ENCODE data around the gene SGPL1.

Gene SGPL1

DNA sequence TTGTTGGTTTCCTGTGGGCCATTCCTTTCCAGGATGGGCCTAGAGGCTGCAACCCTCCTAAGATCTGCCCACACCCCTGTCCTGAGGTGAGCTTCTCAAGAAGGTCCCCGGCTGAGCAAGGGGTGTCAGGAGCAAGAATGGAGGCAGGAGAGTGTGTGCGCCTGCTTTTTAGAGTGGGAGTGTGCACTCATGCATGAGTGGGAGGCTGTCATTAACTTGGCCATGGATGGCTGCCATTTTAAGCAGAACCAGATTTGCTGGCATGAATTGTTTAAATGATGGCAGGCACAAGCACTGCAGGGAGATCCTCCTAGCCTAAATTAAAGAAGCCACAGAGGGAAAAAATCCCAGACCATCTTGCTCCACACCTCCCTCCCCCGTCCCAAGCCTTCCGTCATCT lies 2.9 kb upstream of the SGPL1 start:
- no peak for DNase-seq

- DNase-seq = no peak
Observed at GRCh38 chr10:70814126-70814525, 1.6 kb upstream of the SGPL1 start.

DNA sequence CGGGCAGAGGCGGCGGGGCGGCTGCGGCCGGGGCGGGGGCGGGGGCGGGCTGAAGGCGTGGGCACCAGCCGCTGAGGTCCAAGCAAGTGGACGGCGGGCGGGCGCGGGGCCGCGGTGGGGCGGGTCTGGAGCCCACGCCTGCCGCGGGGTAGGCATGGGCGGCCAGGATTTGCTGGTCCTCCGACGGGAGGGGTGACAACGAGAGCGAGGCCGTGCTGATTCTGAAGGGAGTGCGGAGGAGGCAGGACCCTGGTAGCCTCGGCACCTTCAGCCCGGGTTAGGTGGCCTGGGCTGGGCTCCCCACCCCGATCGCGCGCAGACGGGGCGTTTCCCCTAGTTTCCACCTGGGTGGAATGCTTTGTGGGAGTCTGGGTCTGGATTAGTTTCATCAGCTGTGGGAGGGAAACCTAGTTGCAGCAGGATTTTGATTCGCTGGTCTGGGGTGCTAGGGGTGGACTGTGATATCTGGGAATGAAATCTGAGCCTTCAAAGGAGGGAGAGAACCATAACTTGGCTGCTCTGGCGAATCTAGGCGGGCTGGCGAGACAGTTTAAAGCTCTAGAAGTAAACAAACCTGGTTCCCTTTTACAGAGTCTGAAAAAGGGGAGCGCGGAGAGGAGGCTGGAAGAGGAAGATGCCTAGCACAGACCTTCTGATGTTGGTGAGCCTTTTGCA lies 609 bp downstream of the SGPL1 start:
- DNase-seq = peak; percentile 92

DNA sequence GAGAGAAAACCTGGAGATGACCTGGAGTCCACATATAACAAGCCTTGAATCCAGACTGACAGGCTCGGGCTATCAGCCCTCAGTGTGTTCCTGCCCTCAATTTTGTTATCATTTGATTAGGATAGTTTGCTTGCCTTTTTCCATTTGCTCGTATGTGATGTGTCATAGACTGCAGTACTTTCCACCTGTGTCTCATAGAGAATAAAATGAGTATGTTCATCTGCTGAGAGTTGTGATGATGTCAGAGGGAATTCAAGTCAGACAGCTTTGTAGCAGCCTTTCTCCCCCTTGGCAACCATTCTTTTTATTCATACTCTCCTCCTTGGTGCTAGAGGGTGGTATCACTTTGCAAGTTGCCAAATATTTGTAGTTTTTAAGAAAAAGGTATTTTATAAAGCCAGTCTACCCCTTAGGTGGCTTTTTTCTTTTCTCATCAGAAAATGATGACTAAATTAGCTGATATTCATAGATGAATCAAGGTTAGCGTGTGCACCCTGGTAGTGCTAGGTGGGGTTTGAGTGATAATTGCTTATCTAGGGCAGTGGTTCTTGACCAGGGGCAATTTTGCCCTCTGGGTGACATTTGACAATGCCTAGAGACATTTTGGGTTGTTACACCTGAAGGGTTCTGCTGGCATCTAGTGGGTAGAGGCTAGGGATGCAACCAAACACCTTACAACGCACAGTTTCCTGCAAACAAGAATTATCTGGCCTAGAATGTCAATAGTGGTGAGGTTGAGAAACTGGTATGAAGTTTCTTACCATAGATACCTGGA lies 5.4 kb downstream of the SGPL1 start:
- DNase-seq = no peak

DNA sequence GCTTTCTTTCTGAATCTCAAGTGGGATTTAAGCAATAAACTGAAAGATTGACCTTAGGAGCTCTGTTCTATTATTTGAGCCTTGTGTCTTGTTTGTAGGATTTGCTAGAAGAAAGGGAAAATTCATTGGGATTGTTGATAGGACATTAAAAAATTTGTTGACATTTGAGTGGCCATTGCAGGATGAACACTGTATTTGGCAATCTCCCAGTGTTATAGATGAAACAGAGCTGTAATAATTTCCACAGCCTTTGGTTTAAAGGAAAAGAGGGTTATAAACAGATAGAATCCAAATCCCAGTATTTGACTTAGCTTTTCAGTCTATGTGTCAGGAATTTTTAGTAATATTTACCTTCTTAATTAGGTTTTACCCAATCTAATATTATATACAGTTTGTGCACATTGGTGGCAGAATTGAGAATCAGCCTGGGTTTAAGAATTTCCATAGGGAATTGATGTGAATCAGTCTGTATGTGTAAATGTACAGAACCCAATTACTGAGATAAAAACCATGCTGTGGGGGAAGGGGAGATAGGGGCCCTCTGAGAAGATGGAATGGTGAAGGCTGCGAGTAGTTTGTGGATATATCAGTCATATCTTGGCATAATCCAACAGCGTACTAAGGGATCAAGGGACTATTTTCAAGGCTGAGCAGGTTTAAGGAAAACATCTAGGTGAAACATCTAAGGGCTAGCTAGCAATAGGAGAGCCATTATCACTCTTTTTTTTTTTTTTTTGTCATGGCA lies 6.5 kb downstream of the SGPL1 start:
- no peak for DNase-seq

DNA sequence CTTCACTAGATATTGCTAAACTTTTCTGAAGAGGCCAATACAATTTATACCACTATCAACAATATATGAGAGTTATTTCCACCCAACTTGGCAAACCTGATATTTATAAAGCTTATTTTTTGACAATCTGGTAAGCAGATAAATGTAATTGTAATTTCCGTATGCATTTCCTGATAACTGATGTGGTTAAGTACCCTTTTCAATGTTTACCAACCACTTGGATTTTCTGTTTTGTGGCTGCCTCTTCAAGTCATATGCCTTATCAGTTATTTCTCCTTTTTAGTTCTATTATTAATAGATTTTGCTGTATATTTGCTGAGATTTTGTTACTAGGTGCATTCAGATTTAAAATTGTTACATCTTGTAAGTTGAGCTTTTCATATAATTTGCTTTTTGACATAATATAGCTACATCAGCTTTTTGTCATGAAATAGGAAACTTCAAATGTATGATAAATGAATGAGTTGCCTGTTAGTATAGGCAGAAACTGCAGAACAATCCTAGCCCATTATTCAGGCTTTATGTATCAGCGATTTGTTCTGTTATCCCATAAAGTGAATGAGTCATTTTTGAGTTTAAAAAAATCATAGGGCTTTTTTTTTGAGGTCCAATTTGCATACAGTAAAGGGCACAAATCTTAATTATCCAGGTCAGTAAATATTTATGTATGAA lies 11.5 kb downstream of the SGPL1 start:
- peak; percentile 26 for DNase-seq

- no peak for DNase-seq
Observed at GRCh38 chr10:70828923-70829322, 13.2 kb downstream of the SGPL1 start.

- no peak for DNase-seq
Observed at GRCh38 chr10:70829543-70829942, 13.8 kb downstream of the SGPL1 start.

DNA sequence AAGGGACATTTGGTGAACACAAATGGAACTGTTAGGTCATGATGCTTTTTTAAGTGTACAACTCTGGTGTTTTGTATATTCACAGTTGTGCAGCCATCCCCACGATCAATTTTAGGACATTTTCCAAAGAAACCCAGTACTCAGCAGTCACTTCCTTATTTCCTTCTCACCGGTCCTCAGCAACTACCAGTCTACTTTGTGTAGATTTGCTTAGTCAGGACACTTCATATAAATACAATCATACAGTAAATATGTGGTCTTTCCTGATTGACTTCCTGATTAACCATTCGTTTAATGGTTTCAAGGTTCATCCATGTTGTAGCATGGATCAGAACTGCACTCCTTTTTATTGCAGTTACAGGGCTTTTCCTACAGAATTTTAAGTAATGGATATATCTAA lies 14.4 kb downstream of the SGPL1 start:
- DNase-seq = peak; percentile 44

DNA sequence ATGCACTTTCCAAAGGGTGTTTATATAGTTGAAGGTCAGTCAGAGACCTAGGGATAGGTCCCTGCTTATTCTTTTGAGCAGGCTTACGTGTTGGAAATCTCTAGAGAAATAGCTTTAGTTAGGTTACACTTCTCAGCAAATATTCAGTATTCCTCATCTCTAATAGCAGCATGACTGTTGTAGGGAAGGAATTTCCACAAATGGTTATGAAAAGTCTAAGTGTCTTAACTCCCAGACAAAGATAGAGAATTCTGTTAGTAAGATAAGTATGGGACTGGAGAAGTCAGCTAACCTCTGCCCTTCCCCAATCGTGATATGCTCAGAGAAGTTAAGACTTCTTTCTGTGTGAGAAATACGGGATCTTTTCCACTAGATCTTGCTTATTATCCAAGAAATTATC lies 16.5 kb downstream of the SGPL1 start:
- DNase-seq = peak; percentile 29

GRCh38 chr10:70832852-70833528 lies 17.2 kb downstream of the SGPL1 start:
- peak; percentile 95 for DNase-seq

DNA sequence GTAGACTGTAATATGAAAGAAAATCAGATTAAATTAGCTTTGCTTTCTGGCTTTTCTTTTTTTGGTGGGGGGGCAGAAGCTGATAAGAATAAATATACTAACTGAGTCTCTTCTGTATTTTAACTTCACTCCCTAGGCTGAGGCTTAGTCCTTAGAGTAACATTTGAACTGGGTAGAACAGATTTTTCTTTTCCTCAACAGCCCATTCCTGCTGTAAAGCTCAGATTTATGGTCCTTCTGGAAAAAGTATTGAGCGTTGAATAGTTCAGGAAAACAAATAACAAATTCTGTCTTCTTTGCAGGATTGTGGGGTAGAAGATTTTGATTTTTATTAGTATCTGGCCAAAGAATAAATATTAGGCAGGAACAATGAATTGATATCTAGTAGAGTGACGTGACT lies 17.9 kb downstream of the SGPL1 start:
- no peak for DNase-seq

DNA sequence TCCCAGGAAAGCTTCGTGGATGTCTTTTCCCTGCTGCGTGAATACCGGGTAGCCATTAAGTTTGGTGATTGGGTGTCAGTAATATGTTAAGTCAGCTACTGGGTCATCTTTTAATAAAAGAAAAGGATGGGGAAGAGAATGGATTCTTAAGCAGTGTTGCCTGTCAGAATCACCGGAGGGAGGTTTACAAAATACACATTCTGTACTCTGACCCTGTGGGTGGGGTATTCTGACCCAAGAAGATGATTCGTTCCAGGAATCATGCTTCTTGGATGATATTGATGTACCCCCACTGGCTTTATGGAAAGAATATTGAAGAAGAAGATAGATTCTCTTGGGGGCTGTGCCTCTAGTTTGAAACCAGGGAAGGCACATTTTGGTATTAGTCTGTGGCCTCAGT lies 18.3 kb downstream of the SGPL1 start:
- no peak for DNase-seq

- DNase-seq = no peak
Observed at GRCh38 chr10:70834441-70835151, 18.8 kb downstream of the SGPL1 start.

GRCh38 chr10:70836319-70836718 lies 20.6 kb downstream of the SGPL1 start:
- DNase-seq = no peak

DNA sequence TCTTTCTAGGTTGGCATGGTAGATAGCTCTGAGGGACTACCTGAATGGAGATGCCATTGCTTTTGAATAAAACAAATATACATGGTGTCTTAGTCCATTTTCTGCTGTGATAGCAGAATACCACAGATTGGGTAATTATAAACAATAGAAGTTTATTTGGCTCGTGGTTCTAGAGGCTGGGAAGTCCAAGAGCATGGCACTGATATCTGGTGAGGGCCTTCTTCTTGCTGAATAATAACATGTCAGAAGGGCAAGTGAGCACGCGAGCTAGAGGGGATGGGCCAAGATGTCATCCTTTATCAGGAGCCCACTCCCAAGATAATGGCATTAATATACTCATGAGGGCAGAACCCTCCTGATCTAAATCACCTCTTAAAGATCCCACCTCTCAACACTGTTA lies 21.9 kb downstream of the SGPL1 start:
- no peak for DNase-seq

DNA sequence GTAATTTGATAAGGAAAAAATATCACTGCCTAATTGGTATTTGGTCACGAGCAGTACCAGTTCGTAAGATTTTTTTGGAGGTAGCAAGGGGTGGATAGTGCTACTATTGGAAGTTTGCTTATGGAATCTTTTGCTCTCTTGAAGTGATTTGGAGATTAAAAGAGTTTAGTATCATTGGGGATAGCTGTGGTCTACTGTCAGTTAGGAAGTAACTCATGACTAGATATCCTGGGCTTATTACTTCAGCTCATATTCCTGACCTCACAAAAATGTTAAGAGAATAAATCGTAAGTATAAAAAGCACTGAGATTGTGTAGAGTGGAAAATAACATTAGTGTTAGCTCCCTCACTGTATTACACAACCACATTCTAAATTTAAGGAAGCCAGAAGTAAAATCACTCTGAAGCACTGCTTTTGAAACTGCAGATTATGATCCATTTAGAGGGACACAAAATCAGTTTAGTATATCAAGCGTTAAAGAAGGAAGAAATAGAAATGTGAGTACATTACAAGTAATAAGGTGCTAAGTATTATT lies 22.6 kb downstream of the SGPL1 start:
- DNase-seq = no peak

GRCh38 chr10:70840836-70841235 lies 25.1 kb downstream of the SGPL1 start:
- DNase-seq = no peak

DNA sequence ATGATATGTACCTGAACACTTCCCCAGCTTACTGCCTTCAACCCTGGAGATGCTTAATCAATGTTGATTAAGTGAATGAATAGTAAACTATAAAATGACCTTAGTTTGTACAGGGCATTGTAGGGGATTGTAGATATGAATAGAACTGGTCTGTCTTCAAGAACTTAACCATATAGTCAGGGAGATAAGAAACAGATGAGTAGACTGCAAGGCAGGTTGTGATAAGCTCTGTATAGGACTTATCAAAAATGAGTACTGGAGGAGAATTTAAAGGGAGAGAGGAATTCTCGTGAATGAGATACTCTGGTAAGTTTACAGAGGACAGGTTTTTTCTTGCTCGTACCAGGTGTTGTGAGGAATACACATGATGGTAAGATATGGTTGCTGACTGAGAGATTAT lies 27.6 kb downstream of the SGPL1 start:
- no peak for DNase-seq

GRCh38 chr10:70843776-70844489 lies 28.2 kb downstream of the SGPL1 start:
- DNase-seq = no peak

GRCh38 chr10:70845256-70845655 lies 29.5 kb downstream of the SGPL1 start:
- no peak for DNase-seq
